Adrenal gland (tissue), 5 donors: ENCODE data around the gene C1RL.

Experiments
- POLR2A ChIP-seq, 2 donors: fragments of 450-650 bp; IDR thresholded peaks; one replicate each; pipeline ENCODE4 v1.6.1; 2017; ENCODE audit warnings: antibody characterized with exemption in 2 of 2, mild to moderate bottlenecking in 2 of 2, moderate library complexity in 1 of 2
- TF ChIP-seq, protein P1 (sequence below), 6 experiments: fragments of 450-650 bp in 4 of 6; fragments of 200-600 bp in 2 of 6; sonication (generic) in 1 of 6; IDR thresholded peaks; 1 replicate in 5 of 6; 2 replicates in 1 of 6; pipeline versions ENCODE4 v1.5.1 to v1.8.0; 2016 to 2021; ENCODE audit warnings: antibody characterized with exemption in 6 of 6, mild to moderate bottlenecking in 2 of 6, moderate library complexity in 1 of 6
- donor health status: DM: no; HTN: no; CAD: no.

DNA sequence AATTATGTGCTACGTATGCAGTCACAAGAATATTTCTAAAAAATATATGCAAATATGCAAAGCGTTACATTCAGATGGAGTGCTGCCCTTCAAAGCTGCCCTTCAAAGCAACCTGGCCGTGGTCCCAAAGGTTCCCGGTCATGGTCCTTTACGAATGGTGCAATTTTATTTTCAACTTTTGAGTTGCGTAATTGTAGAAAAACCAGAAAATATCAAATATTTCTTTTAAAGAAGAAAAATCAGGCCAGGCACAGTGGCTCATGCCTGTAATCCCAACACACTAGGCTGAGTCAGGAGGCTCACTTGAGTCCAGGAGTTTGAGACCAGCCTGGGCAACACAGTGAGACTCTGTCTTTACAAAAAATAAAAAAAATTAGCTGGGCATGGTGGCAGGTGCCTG is 42.5 kb upstream of the C1RL start:
- TF ChIP-seq POLR2A (IDR thresholded peaks at IDR 0.05): no peak
- TF ChIP-seq, protein P1, sequence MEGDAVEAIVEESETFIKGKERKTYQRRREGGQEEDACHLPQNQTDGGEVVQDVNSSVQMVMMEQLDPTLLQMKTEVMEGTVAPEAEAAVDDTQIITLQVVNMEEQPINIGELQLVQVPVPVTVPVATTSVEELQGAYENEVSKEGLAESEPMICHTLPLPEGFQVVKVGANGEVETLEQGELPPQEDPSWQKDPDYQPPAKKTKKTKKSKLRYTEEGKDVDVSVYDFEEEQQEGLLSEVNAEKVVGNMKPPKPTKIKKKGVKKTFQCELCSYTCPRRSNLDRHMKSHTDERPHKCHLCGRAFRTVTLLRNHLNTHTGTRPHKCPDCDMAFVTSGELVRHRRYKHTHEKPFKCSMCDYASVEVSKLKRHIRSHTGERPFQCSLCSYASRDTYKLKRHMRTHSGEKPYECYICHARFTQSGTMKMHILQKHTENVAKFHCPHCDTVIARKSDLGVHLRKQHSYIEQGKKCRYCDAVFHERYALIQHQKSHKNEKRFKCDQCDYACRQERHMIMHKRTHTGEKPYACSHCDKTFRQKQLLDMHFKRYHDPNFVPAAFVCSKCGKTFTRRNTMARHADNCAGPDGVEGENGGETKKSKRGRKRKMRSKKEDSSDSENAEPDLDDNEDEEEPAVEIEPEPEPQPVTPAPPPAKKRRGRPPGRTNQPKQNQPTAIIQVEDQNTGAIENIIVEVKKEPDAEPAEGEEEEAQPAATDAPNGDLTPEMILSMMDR (IDR thresholded peaks at IDR 0.05): no peak
